ENCODE data around the gene MAPK14.
"Not testable (repeated sequence)": the region's sequence is repeated elsewhere in the genome, so short reads cannot be mapped to it uniquely, and the experiment has no call there.

The MAPK14 gene

GRCh38 chr6:36126121-36126520 lies 98.5 kb downstream of the MAPK14 start:
- no peak for DNase-seq (ENCODE audit: extremely low spot score)
- TF ChIP-seq SP1 (IDR thresholded peaks at IDR 0.05): no peak
- no peak for TF ChIP-seq ARNT (IDR thresholded peaks at IDR 0.05)
- no peak for TF ChIP-seq HDGF (IDR thresholded peaks at IDR 0.05; ENCODE audit: borderline replicate concordance)
- TF ChIP-seq FOXK2 (IDR thresholded peaks at IDR 0.05): no peak
- TF ChIP-seq TARDBP (IDR thresholded peaks at IDR 0.05): no peak
- no peak for TF ChIP-seq LEF1 (IDR thresholded peaks at IDR 0.05; ENCODE audit: borderline replicate concordance)
- no peak for TF ChIP-seq SUZ12 (IDR thresholded peaks at IDR 0.05)
- TF ChIP-seq BHLHE40 (IDR thresholded peaks at IDR 0.05; ENCODE audit: borderline replicate concordance): no peak
- no peak for TF ChIP-seq ELF4 (IDR thresholded peaks at IDR 0.05)
- TF ChIP-seq FOXM1 (IDR thresholded peaks at IDR 0.05; ENCODE audit: borderline replicate concordance): no peak
- TF ChIP-seq FOXA1 (IDR thresholded peaks at IDR 0.05): no peak
- TF ChIP-seq ZNF384 (IDR thresholded peaks at IDR 0.05): no peak
- no peak for TF ChIP-seq NFRKB (IDR thresholded peaks at IDR 0.05)
- no peak for TF ChIP-seq CTBP1 (IDR thresholded peaks at IDR 0.05; ENCODE audit: borderline replicate concordance)
- CTCF ChIA-PET: no interaction called here
- POLR2A ChIA-PET: interaction anchor here (0.7 kb wide), 1 partner anchor 10 kb away, joined by 3 read pairs; no protein-coding TSS in a partner anchor

- POLR2A ChIA-PET: interaction anchor here (0.7 to 1.1 kb wide), 2 partner anchors 10 to 98 kb away, joined by 3 read pairs; no protein-coding TSS in a partner anchor
- no peak for TF ChIP-seq CTBP1 (IDR thresholded peaks at IDR 0.05; ENCODE audit: borderline replicate concordance)
- no peak for TF ChIP-seq HDGF (IDR thresholded peaks at IDR 0.05; ENCODE audit: borderline replicate concordance)
- no peak for TF ChIP-seq L3MBTL2 (conservative IDR thresholded peaks at IDR 0.05)
- TF ChIP-seq ELF4 (IDR thresholded peaks at IDR 0.05): no peak
- no peak for TF ChIP-seq FOXK2 (IDR thresholded peaks at IDR 0.05)
- no peak for TF ChIP-seq PKNOX1 (IDR thresholded peaks at IDR 0.05)
- TF ChIP-seq BHLHE40 (IDR thresholded peaks at IDR 0.05; ENCODE audit: borderline replicate concordance): no peak
- no peak for TF ChIP-seq SUZ12 (IDR thresholded peaks at IDR 0.05)
- no peak for TF ChIP-seq FOXM1 (IDR thresholded peaks at IDR 0.05; ENCODE audit: borderline replicate concordance)
- no peak for DNase-seq (ENCODE audit: extremely low spot score)
- CTCF ChIA-PET: no interaction called here
These were observed 99.2 kb downstream of the MAPK14 start for GRCh38 chr6:36126553-36127458.

- POLR2A ChIA-PET: interaction anchor here (1.1 kb wide), 1 partner anchor 99 kb away, joined by 3 read pairs; no protein-coding TSS in a partner anchor
- no peak for DNase-seq (ENCODE audit: extremely low spot score)
- CTCF ChIA-PET: no interaction called here
- no peak for TF ChIP-seq TARDBP (IDR thresholded peaks at IDR 0.05)
- TF ChIP-seq LEF1 (IDR thresholded peaks at IDR 0.05; ENCODE audit: borderline replicate concordance): no peak
- no peak for TF ChIP-seq NFRKB (IDR thresholded peaks at IDR 0.05)
- TF ChIP-seq SUZ12 (IDR thresholded peaks at IDR 0.05): no peak
- no peak for TF ChIP-seq PKNOX1 (IDR thresholded peaks at IDR 0.05)
- TF ChIP-seq FOXM1 (IDR thresholded peaks at IDR 0.05; ENCODE audit: borderline replicate concordance): no peak
- TF ChIP-seq ARNT (IDR thresholded peaks at IDR 0.05): no peak
- no peak for TF ChIP-seq HDGF (IDR thresholded peaks at IDR 0.05; ENCODE audit: borderline replicate concordance)
- no peak for TF ChIP-seq FOXA1 (IDR thresholded peaks at IDR 0.05)
- TF ChIP-seq FOXK2 (IDR thresholded peaks at IDR 0.05): no peak
- no peak for TF ChIP-seq BHLHE40 (IDR thresholded peaks at IDR 0.05; ENCODE audit: borderline replicate concordance)
- no peak for TF ChIP-seq ZNF384 (IDR thresholded peaks at IDR 0.05)
- no peak for TF ChIP-seq L3MBTL2 (conservative IDR thresholded peaks at IDR 0.05)
- TF ChIP-seq CTBP1 (IDR thresholded peaks at IDR 0.05; ENCODE audit: borderline replicate concordance): no peak
- no peak for TF ChIP-seq SP1 (IDR thresholded peaks at IDR 0.05)
- TF ChIP-seq ELF4 (IDR thresholded peaks at IDR 0.05): no peak
These were observed 99.9 kb downstream of the MAPK14 start for GRCh38 chr6:36127462-36128016.

- no peak for DNase-seq (ENCODE audit: extremely low spot score)
- ChIA-PET CTCF (no interaction called here), POLR2A (no interaction called here)
- TF ChIP-seq NFRKB (IDR thresholded peaks at IDR 0.05) (no peak), HDGF (IDR thresholded peaks at IDR 0.05; ENCODE audit: borderline replicate concordance) (no peak), LEF1 (IDR thresholded peaks at IDR 0.05; ENCODE audit: borderline replicate concordance) (no peak), SP1 (IDR thresholded peaks at IDR 0.05) (no peak), PKNOX1 (IDR thresholded peaks at IDR 0.05) (no peak), BHLHE40 (IDR thresholded peaks at IDR 0.05; ENCODE audit: borderline replicate concordance) (no peak), TARDBP (IDR thresholded peaks at IDR 0.05) (no peak), FOXK2 (IDR thresholded peaks at IDR 0.05) (no peak), FOXA1 (IDR thresholded peaks at IDR 0.05) (no peak), ELF4 (IDR thresholded peaks at IDR 0.05) (no peak), FOXM1 (IDR thresholded peaks at IDR 0.05; ENCODE audit: borderline replicate concordance) (no peak), L3MBTL2 (conservative IDR thresholded peaks at IDR 0.05) (no peak), CTBP1 (IDR thresholded peaks at IDR 0.05; ENCODE audit: borderline replicate concordance) (no peak), SUZ12 (IDR thresholded peaks at IDR 0.05) (no peak)
These were observed 100.5 kb downstream of the MAPK14 start for GRCh38 chr6:36128073-36128472.

GRCh38 chr6:36128793-36129192 lies 101.2 kb downstream of the MAPK14 start:
- ChIA-PET CTCF (no interaction called here), POLR2A (no interaction called here)
- TF ChIP-seq CTBP1 (IDR thresholded peaks at IDR 0.05; ENCODE audit: borderline replicate concordance) (no peak), NFRKB (IDR thresholded peaks at IDR 0.05) (no peak), SP1 (IDR thresholded peaks at IDR 0.05) (no peak), TARDBP (IDR thresholded peaks at IDR 0.05) (no peak), FOXK2 (IDR thresholded peaks at IDR 0.05) (no peak), LEF1 (IDR thresholded peaks at IDR 0.05; ENCODE audit: borderline replicate concordance) (no peak), SUZ12 (IDR thresholded peaks at IDR 0.05) (no peak), FOXA1 (IDR thresholded peaks at IDR 0.05) (no peak), ELF4 (IDR thresholded peaks at IDR 0.05) (no peak), ZNF384 (IDR thresholded peaks at IDR 0.05) (no peak), BHLHE40 (IDR thresholded peaks at IDR 0.05; ENCODE audit: borderline replicate concordance) (no peak), L3MBTL2 (conservative IDR thresholded peaks at IDR 0.05) (no peak), PKNOX1 (IDR thresholded peaks at IDR 0.05) (no peak), FOXM1 (IDR thresholded peaks at IDR 0.05; ENCODE audit: borderline replicate concordance) (no peak)
- no peak for DNase-seq (ENCODE audit: extremely low spot score)

GRCh38 chr6:36129334-36129733 lies 101.7 kb downstream of the MAPK14 start:
- CTCF ChIA-PET: interaction anchor here (1.0 kb wide), 1 partner anchor 8 kb away, joined by 3 read pairs; no protein-coding TSS in a partner anchor

More at GRCh38 chr6:36129334-36129733, 101.7 kb downstream of the MAPK14 start:
- POLR2A ChIA-PET: interaction anchor here (1.0 kb wide), 1 partner anchor 10 kb away, joined by 3 read pairs; no protein-coding TSS in a partner anchor
- DNase-seq (ENCODE audit: extremely low spot score): not testable (repeated sequence)
